CD8-positive, alpha-beta memory T cell (primary cell): Measurements from ENCODE around the gene SLC25A38. TPM values are rescaled to one million over a fixed set of nuclear protein-coding genes. Genes with fewer than 3 reads are reported as not detected.
A peak's percentile ranks its signal among the peaks of the same experiment; 100 is the strongest.

Source experiments
- CTCF ChIA-PET: fragments of 350-600 bp; sonication (Branson Sonifier 250); formaldehyde crosslinking; loops from one replicate; lab custom pipeline; 2021; ENCODE audit warnings: antibody characterized with exemption; lab: Charles Lee
- POLR2A ChIA-PET: fragments of 350-600 bp; sonication (Branson Sonifier 250); formaldehyde crosslinking; loops from one replicate; lab custom pipeline; 2021; ENCODE audit warnings: antibody characterized with exemption; lab: Charles Lee
- DNase-seq, 5 donors: peaks; one replicate each; pipeline versions ENCODE4 v3.0.0 to v3.0.0-alpha.2; 2020 to 2022; ENCODE audit warnings: mixed read lengths in 1 of 5
- H3K27ac ChIP-seq: one replicate; pipeline ENCODE4 v1.7.0; 2013; ENCODE audit warnings: low read depth, mild to moderate bottlenecking, low read length, moderate library complexity
- H3K27me3 ChIP-seq: 2 replicates; pipeline ENCODE4 v1.7.0; 2013; ENCODE audit warnings: low read length, mild to moderate bottlenecking; ENCODE audit not compliant: insufficient read depth, poor library complexity, severe bottlenecking
- H3K36me3 ChIP-seq: 2 replicates; pipeline ENCODE4 v1.7.0; 2013; ENCODE audit warnings: mild to moderate bottlenecking, low read length, moderate library complexity; ENCODE audit not compliant: insufficient read depth
- H3K4me1 ChIP-seq: 2 replicates; pipeline ENCODE4 v1.7.0; 2013; ENCODE audit warnings: mild to moderate bottlenecking, low read length, moderate library complexity; ENCODE audit not compliant: insufficient read depth
- H3K4me3 ChIP-seq: 2 replicates; pipeline ENCODE4 v1.7.0; 2013; ENCODE audit warnings: mild to moderate bottlenecking, low read length
- H3K9me3 ChIP-seq: 2 replicates; pipeline ENCODE4 v1.7.0; 2013; ENCODE audit warnings: mild to moderate bottlenecking, low read length
- H3K27ac Mint-ChIP-seq, 8 donors: one replicate each; pipeline ENCODE4 v1.8.0; 2020 to 2021; ENCODE audit warnings: mixed read lengths in 8 of 8, mild to moderate bottlenecking in 6 of 8, inconsistent platforms in 3 of 8, moderate library complexity in 3 of 8
- H3K27me3 Mint-ChIP-seq, 2 donors: one replicate each; pipeline ENCODE4 v1.8.0; 2020 to 2021; ENCODE audit warnings: mixed read lengths in 2 of 2, mild to moderate bottlenecking in 1 of 2, moderate library complexity in 1 of 2
- H3K36me3 Mint-ChIP-seq, 3 donors: one replicate each; pipeline ENCODE4 v1.8.0; 2020 to 2021; ENCODE audit warnings: mixed read lengths in 3 of 3, inconsistent platforms in 1 of 3, mild to moderate bottlenecking in 1 of 3
- H3K4me1 Mint-ChIP-seq, 3 donors: one replicate each; pipeline ENCODE4 v1.8.0; 2020 to 2021; ENCODE audit warnings: mixed read lengths in 3 of 3, inconsistent platforms in 1 of 3, mild to moderate bottlenecking in 1 of 3
- H3K4me3 Mint-ChIP-seq, 7 donors: one replicate each; pipeline ENCODE4 v1.8.0; 2020 to 2021; ENCODE audit warnings: mixed read lengths in 7 of 7, mild to moderate bottlenecking in 6 of 7, moderate library complexity in 4 of 7, inconsistent platforms in 2 of 7
- H3K9me3 Mint-ChIP-seq, 5 donors: one replicate each; pipeline ENCODE4 v1.8.0; 2020 to 2022; ENCODE audit warnings: mixed read lengths in 5 of 5, mild to moderate bottlenecking in 3 of 5, moderate library complexity in 2 of 5, inconsistent platforms in 1 of 5
- polyA plus RNA-seq: library from polyadenylated mRNA; unstranded; fragments of 300-500 nt; fragmentation: Illumina TruSeq; gene quantifications from one replicate; pipeline ENCODE4 v1.2.3, GENCODE V29; 2021
- total RNA-seq, 2 experiments: library from RNA; stranded (reverse); gene quantifications; one replicate each; pipeline ENCODE4 v1.2.3, GENCODE V29; 2021

SLC25A38 gene
- total and polyA plus RNA-seq, 3 experiments from 2014 or later = 55.6 to 73.0 (median 71.3) TPM

DNA sequence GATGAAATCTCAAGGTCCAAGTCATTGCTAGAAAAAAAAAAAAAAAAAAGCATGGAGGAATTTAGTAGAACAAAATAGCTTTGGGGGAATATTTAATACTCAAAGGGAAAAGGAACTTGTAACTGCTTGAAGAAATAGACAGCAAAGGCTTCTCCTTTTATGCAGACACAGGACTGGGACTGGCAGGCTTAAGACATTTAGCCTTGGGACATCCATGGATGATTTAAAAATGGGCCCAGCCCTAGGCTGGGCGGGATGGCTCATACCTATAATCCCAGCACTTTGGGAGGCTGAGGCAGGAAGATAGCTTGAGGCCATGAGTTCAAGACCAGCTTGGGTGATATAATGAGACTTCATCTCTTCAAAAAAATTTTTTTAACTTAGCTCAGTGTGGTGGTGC is 43.1 kb downstream of the SLC25A38 start:
- Histone ChIP-seq H3K36me3 (no peaks in the 10 kb centered on the region), H3K4me1 (no peaks in the 10 kb centered on the region), H3K4me3 (no peak overlapping the region), H3K9me3 (no peaks in the 10 kb centered on the region), H3K27ac (no peak overlapping the region), H3K27me3 (no peaks in the 10 kb centered on the region)
- ChIA-PET POLR2A (no interaction called here), CTCF (interaction anchor here (1.4 kb wide), 1 partner anchor 21 kb away, joined by 3 read pairs; no protein-coding TSS in a partner anchor)
- no peak overlapping the region for H3K4me3 Mint-ChIP-seq
- no peak overlapping the region for H3K27ac Mint-ChIP-seq
- no peaks in the 10 kb centered on the region for H3K4me1 Mint-ChIP-seq
- H3K36me3 Mint-ChIP-seq = peaks cover 0 to 5% (median 0%) of the 10 kb centered on the region in 3 donors
- no peak for DNase-seq
- no peaks in the 10 kb centered on the region for H3K9me3 Mint-ChIP-seq
- H3K27me3 Mint-ChIP-seq = peaks cover 1 to 18% of the 10 kb centered on the region in 2 donors

DNA sequence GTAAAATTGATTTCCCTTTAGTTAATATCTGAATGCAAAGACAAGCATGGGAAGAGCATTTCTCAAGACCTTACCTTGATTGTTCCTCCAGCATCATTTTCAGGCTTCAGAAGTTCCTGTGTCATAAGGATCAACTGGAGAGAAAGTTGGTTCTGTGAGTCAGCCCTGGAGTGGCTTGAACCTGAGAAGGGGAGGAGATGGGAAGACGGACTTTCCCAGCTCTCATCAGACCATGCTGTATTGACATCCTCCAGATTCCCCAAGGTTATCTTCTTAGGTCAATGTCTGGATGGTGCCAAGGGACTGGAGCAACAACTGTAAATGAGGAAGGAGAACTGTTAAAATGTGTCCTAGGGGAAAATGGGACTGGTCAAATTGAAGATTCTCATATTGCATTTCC is 44.3 kb downstream of the SLC25A38 start:
- CTCF ChIA-PET = interaction anchor here (1.4 kb wide), 1 partner anchor 20 kb away, joined by 3 read pairs; no protein-coding TSS in a partner anchor
- no peaks in the 10 kb centered on the region for H3K36me3 ChIP-seq
- H3K4me1 ChIP-seq = no peaks in the 10 kb centered on the region
- H3K4me1 Mint-ChIP-seq = no peaks in the 10 kb centered on the region
- peaks cover 0 to 2% (median 0%) of the 10 kb centered on the region in 3 donors for H3K36me3 Mint-ChIP-seq
- no peaks in the 10 kb centered on the region for H3K9me3 ChIP-seq
- no peak overlapping the region for H3K4me3 ChIP-seq
- no peaks in the 10 kb centered on the region for H3K9me3 Mint-ChIP-seq
- no peaks in the 10 kb centered on the region for H3K27me3 ChIP-seq
- peak overlapping the region in 1 of 8 donors; percentile 15 for H3K27ac Mint-ChIP-seq
- POLR2A ChIA-PET = no interaction called here
- H3K4me3 Mint-ChIP-seq = no peak overlapping the region
- H3K27ac ChIP-seq = no peak overlapping the region
- DNase-seq = no peak
- H3K27me3 Mint-ChIP-seq = peaks cover 1 to 22% of the 10 kb centered on the region in 2 donors

DNA sequence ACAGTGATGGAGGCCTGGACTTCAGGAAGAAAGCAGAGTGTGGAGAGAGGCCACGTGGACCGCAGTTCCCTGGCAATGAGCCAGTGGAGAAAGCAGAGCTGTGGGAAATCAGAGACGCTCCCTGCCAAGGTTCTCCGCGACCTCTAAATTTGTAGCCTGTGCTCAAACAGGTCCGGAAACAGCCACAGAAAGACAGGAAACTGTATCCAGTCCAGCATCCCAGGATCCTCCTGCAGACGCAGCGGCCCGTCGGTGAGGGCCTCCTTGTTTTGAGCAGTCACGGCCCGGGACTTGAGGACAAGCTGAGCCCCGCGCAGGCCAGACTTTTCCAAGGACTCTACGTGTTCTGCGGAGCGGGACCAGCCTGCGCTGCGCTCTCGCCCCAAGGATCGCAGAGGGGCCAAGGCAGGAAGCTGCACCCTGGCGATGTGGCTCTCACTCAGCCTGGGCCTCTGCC is 45.6 kb downstream of the SLC25A38 start:
- POLR2A ChIA-PET = no interaction called here
- Mint-ChIP-seq H3K27me3 (peaks cover 1 to 22% of the 10 kb centered on the region in 2 donors), H3K9me3 (no peaks in the 10 kb centered on the region), H3K4me3 (no peak overlapping the region), H3K27ac (no peak overlapping the region), H3K36me3 (peaks cover 0 to 2% (median 0%) of the 10 kb centered on the region in 3 donors), H3K4me1 (no peaks in the 10 kb centered on the region)
- Histone ChIP-seq H3K9me3 (no peaks in the 10 kb centered on the region), H3K27me3 (no peaks in the 10 kb centered on the region), H3K4me3 (no peak overlapping the region), H3K27ac (no peak overlapping the region), H3K36me3 (no peaks in the 10 kb centered on the region), H3K4me1 (no peaks in the 10 kb centered on the region)
- DNase-seq = no peak
- CTCF ChIA-PET = no interaction called here

DNA sequence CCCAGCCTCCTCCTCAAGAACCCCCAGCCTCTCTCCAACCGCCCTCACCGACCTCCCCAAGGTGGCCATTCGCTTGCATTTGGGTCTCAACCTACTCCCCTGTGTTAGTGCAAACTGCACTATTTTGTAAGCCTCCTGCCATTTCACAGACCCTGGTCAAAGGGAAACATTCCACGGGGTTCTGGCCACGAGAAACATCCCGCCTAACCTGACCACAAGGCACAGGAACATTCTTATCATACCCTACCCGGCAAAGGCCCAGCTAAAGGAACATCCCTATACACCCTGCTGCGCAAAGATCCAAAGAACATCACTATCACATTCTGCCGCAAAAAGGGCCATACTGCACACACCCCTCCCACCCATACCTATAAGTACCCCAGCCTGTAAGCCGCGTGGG is 46.3 kb downstream of the SLC25A38 start:
- H3K27me3 Mint-ChIP-seq = peaks cover 1 to 22% of the 10 kb centered on the region in 2 donors
- ChIA-PET CTCF (no interaction called here), POLR2A (no interaction called here)
- no peaks in the 10 kb centered on the region for H3K9me3 Mint-ChIP-seq
- H3K27ac Mint-ChIP-seq = peak overlapping the region in 1 of 8 donors; percentile 48
- H3K27me3 ChIP-seq = no peaks in the 10 kb centered on the region
- no peaks in the 10 kb centered on the region for H3K36me3 ChIP-seq
- no peak overlapping the region for H3K27ac ChIP-seq
- H3K4me3 Mint-ChIP-seq = no peak overlapping the region
- no peaks in the 10 kb centered on the region for H3K9me3 ChIP-seq
- DNase-seq = no peak
- no peaks in the 10 kb centered on the region for H3K4me1 Mint-ChIP-seq
- no peak overlapping the region for H3K4me3 ChIP-seq
- peaks cover 0 to 2% (median 0%) of the 10 kb centered on the region in 3 donors for H3K36me3 Mint-ChIP-seq
- no peaks in the 10 kb centered on the region for H3K4me1 ChIP-seq

DNA sequence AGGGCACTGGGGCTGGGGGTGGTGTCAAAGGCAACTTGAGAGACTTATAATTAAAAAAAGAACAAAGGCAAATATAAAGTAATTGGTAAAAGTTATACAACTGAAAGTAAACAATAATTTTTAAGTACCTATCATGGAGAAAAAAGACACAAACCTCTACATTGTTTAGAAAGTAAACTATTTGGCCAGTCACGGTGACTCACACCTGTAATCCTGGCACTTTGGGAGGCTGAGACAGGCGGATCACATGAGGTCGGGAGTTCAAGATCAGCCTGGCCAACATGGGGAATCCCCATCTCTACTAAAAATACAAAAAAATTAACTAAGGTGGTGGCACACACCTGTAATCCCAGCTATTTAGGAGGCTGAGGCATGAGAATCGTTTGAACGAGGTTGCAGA is 49.2 kb downstream of the SLC25A38 start:
- ChIA-PET POLR2A (no interaction called here), CTCF (interaction anchor here (1.9 kb wide), 1 partner anchor 15 kb away, joined by 4 read pairs; no protein-coding TSS in a partner anchor)
- no peaks in the 10 kb centered on the region for H3K4me1 ChIP-seq
- no peak overlapping the region for H3K4me3 Mint-ChIP-seq
- no peaks in the 10 kb centered on the region for H3K27me3 ChIP-seq
- DNase-seq = no peak
- no peak overlapping the region for H3K27ac Mint-ChIP-seq
- H3K27me3 Mint-ChIP-seq = peaks cover 1 to 22% of the 10 kb centered on the region in 2 donors
- H3K9me3 ChIP-seq = no peaks in the 10 kb centered on the region
- no peaks in the 10 kb centered on the region for H3K36me3 Mint-ChIP-seq
- no peaks in the 10 kb centered on the region for H3K36me3 ChIP-seq
- H3K9me3 Mint-ChIP-seq = no peaks in the 10 kb centered on the region
- no peaks in the 10 kb centered on the region for H3K4me1 Mint-ChIP-seq
- H3K27ac ChIP-seq = no peak overlapping the region
- H3K4me3 ChIP-seq = no peak overlapping the region

DNA sequence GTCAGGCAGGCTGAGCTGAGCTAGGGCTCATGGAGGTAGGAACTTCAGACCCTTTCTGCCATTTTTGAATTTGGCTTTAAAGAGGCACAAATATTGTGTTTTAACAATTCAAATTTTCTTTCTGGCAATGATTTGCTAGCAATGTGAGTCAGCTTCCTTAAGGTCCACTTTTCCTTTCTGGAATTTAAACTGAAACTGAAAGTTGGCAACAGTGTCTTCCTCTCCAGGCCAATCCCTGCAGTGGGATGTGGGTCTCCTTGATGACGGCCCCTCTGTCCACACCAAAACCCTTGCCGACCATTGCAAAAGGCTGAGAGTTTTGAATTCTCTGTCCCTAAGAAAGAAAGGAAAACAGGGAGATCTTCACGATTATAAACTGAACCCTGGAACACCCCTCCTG is 50.5 kb downstream of the SLC25A38 start:
- no peak overlapping the region for H3K4me3 Mint-ChIP-seq
- no peaks in the 10 kb centered on the region for H3K9me3 ChIP-seq
- POLR2A ChIA-PET = no interaction called here
- no peaks in the 10 kb centered on the region for H3K4me1 ChIP-seq
- no peak overlapping the region for H3K27ac Mint-ChIP-seq
- H3K27me3 Mint-ChIP-seq = peaks cover 1 to 22% of the 10 kb centered on the region in 2 donors
- no peaks in the 10 kb centered on the region for H3K27me3 ChIP-seq
- H3K4me1 Mint-ChIP-seq = no peaks in the 10 kb centered on the region
- H3K27ac ChIP-seq = no peak overlapping the region
- H3K36me3 Mint-ChIP-seq = no peaks in the 10 kb centered on the region
- H3K36me3 ChIP-seq = no peaks in the 10 kb centered on the region
- no peak overlapping the region for H3K4me3 ChIP-seq
- no peak for DNase-seq
- CTCF ChIA-PET = interaction anchor here (0.8 to 1.2 kb wide), 2 partner anchors 14 to 27 kb away, joined by 3 read pairs; partner anchors contain the start of gene RPSA
- H3K9me3 Mint-ChIP-seq = no peaks in the 10 kb centered on the region

DNA sequence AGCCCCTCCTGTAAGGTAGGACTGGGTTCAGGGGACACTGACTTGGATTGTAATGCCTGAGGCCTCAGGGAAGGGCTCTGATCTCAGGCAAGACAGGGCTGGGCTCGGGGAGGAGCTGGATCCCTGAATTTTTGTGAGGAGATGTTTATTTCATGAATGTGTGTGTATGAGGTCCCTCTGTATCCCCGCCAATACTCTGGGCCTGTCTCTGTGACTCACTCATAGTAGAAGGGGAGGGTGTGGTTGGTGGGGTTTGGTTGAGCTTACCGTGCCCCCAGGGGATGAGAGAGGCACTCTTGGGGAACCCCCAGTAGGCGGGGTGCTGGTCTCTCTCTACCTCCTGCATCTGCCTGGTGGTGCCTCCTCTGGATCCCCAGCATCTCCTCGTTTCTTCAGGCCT is 51.4 kb downstream of the SLC25A38 start:
- Histone ChIP-seq H3K9me3 (no peaks in the 10 kb centered on the region), H3K4me1 (no peaks in the 10 kb centered on the region), H3K4me3 (no peak overlapping the region), H3K36me3 (no peaks in the 10 kb centered on the region), H3K27me3 (no peaks in the 10 kb centered on the region), H3K27ac (no peak overlapping the region)
- DNase-seq = no peak
- peaks cover 1 to 18% of the 10 kb centered on the region in 2 donors for H3K27me3 Mint-ChIP-seq
- H3K4me1 Mint-ChIP-seq = no peaks in the 10 kb centered on the region
- CTCF ChIA-PET = interaction anchor here (0.8 kb wide), 1 partner anchor 13 kb away, joined by 3 read pairs; no protein-coding TSS in a partner anchor
- H3K36me3 Mint-ChIP-seq = no peaks in the 10 kb centered on the region
- POLR2A ChIA-PET = no interaction called here
- no peaks in the 10 kb centered on the region for H3K9me3 Mint-ChIP-seq
- H3K27ac Mint-ChIP-seq = peak overlapping the region in 2 of 8 donors; percentile 26 to 65
- no peak overlapping the region for H3K4me3 Mint-ChIP-seq

DNA sequence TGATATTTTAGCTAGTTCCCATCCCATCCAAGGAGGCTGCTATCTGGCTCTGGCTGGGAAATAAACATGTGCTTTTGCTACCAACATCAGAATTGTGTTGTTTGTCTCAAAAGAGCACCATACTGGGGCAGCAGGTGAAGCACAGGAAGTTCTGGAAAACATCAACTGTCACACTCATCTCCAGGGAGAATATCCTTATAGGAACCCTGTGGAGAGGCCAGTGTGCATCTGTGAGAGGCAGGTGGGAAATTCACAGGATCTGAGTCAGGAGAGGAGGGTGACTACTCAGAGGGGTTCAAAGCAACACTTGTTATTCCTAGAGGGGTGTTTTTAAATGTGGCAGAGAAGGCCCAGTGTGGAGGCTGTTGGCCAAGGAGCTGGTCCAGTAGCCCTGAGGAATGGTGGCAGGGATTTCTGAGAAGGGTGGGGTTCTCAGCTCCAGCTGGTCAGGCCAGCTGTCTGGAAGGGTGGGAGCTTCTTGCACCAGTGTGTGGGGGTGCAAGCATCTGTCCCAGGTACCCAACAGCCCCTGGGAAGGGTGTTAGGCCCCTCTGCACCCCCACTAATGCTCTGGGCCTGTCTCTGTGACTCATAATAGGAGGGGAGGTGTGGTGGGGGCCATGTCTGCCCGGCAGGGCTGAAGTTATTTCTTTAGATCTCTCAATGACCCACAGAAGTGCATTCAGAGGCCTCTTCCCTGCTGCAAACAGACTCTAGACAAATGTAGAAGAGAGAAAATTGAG is 52.0 kb downstream of the SLC25A38 start:
- H3K27me3 ChIP-seq = no peaks in the 10 kb centered on the region
- no peak overlapping the region for H3K4me3 ChIP-seq
- no peaks in the 10 kb centered on the region for H3K9me3 Mint-ChIP-seq
- no peak for DNase-seq
- H3K27ac ChIP-seq = no peak overlapping the region
- CTCF ChIA-PET = interaction anchor here (0.8 kb wide), 1 partner anchor 12 kb away, joined by 3 read pairs; no protein-coding TSS in a partner anchor
- no peaks in the 10 kb centered on the region for H3K4me1 ChIP-seq
- H3K27ac Mint-ChIP-seq = peak overlapping the region in 2 of 8 donors; percentile 26 to 65
- POLR2A ChIA-PET = no interaction called here
- peaks cover 1 to 12% of the 10 kb centered on the region in 2 donors for H3K27me3 Mint-ChIP-seq
- no peaks in the 10 kb centered on the region for H3K9me3 ChIP-seq
- H3K36me3 ChIP-seq = no peaks in the 10 kb centered on the region
- no peaks in the 10 kb centered on the region for H3K4me1 Mint-ChIP-seq
- H3K4me3 Mint-ChIP-seq = no peak overlapping the region
- H3K36me3 Mint-ChIP-seq = no peaks in the 10 kb centered on the region
